GM19324 (cell line): ENCODE data around the gene CSNK1D.

Source experiments
- ATAC-seq: cut with Tn5 transposase; IDR thresholded peaks from one replicate; pipeline ENCODE4 v1.9.1; 2021; ENCODE audit warnings: mild to moderate bottlenecking, moderate library complexity; ENCODE audit not compliant: unreplicated experiment, low FRiP score

Gene CSNK1D

GRCh38 chr17:82230609-82231311 lies 42.7 kb downstream of the CSNK1D start:
- ATAC-seq = peak; percentile 31

GRCh38 chr17:82229698-82230608 lies 43.5 kb downstream of the CSNK1D start:
- ATAC-seq = no peak

- ATAC-seq = peak; percentile 36
Measured at GRCh38 chr17:82228842-82229697, 44.4 kb downstream of the CSNK1D start, which contains the start of gene SLC16A3. Gene SLC16A3, plus strand, starts transcription at chr17:82229042. Its CDS starts 6,967 bp downstream, at chr17:82236009.

- peak; percentile 11 for ATAC-seq
Measured at GRCh38 chr17:82228278-82228841, 45.1 kb downstream of the CSNK1D start.

GRCh38 chr17:82227629-82228277 lies 45.7 kb downstream of the CSNK1D start:
- ATAC-seq = no peak

- ATAC-seq = no peak
Measured at GRCh38 chr17:82226809-82227628, 46.5 kb downstream of the CSNK1D start.

- no peak for ATAC-seq
Measured at GRCh38 chr17:82226146-82226808, 47.2 kb downstream of the CSNK1D start.

- ATAC-seq = no peak
Measured at GRCh38 chr17:82225368-82226029, 48.0 kb downstream of the CSNK1D start.

- ATAC-seq = no peak
Measured at GRCh38 chr17:82224666-82225065, 48.8 kb downstream of the CSNK1D start.

- ATAC-seq = no peak
Measured at GRCh38 chr17:82223517-82223916, 50.0 kb downstream of the CSNK1D start.

GRCh38 chr17:82222816-82223215 lies 50.7 kb downstream of the CSNK1D start:
- no peak for ATAC-seq

GRCh38 chr17:82221341-82221902 lies 52.1 kb downstream of the CSNK1D start:
- ATAC-seq = no peak

GRCh38 chr17:82219753-82220709 lies 53.5 kb downstream of the CSNK1D start:
- no peak for ATAC-seq

- no peak for ATAC-seq
Measured at GRCh38 chr17:82219083-82219482, 54.4 kb downstream of the CSNK1D start.

GRCh38 chr17:82218349-82219075 lies 55.0 kb downstream of the CSNK1D start:
- no peak for ATAC-seq
